B cell (primary cell): ENCODE measurements around the gene ITGA6. TPM values are rescaled to one million over a fixed set of nuclear protein-coding genes. Genes with fewer than 3 reads are reported as not detected.

Experiments used
- ATAC-seq: fragments of 200-7000 bp; cut with Tn5 transposase; one replicate; pipeline ENCODE4 v1.10.0; 2021; ENCODE audit warnings: low read depth, mild to moderate bottlenecking, moderate number of reproducible peaks, moderate library complexity
- CTCF ChIA-PET: fragments of 350-600 bp; sonication (Branson Sonifier 250); formaldehyde crosslinking; loops from one replicate; lab custom pipeline; 2021; ENCODE audit warnings: antibody characterized with exemption, inconsistent platforms; lab: Charles Lee
- POLR2A ChIA-PET: fragments of 350-600 bp; sonication (Branson Sonifier 250); formaldehyde crosslinking; loops from one replicate; lab custom pipeline; 2021; ENCODE audit warnings: antibody characterized with exemption; lab: Charles Lee
- DNase-seq: peaks from one replicate; pipeline ENCODE4 v3.0.0; 2013
- H2AFZ ChIP-seq: 2 replicates; pipeline ENCODE4 v1.6.1; 2012; ENCODE audit warnings: mild to moderate bottlenecking, low read depth, low read length; ENCODE audit not compliant: insufficient read depth, poor library complexity, severe bottlenecking
- H3K27ac ChIP-seq, 2 donors: 1 replicate in 1 of 2; 2 replicates in 1 of 2; pipeline ENCODE4 v1.5.1; 2012 to 2013; ENCODE audit warnings: low read length in 2 of 2, mild to moderate bottlenecking in 2 of 2, moderate library complexity in 1 of 2
- H3K27me3 ChIP-seq, 4 experiments: fragments of 200-600 bp in 1 of 4; sonication (generic) in 1 of 4; replicated peaks in 1 of 4; 1 replicate in 2 of 4; 2 replicates in 2 of 4; pipeline versions ENCODE4 v1.6.1 to v1.7.0; 2013 to 2016; ENCODE audit warnings: low read length in 3 of 4, mild to moderate bottlenecking in 2 of 4, mixed read lengths in 1 of 4, moderate library complexity in 1 of 4; ENCODE audit not compliant: insufficient read depth in 4 of 4, control insufficient read depth in 3 of 4; ENCODE audit errors: control extremely low read depth in 1 of 4
- H3K36me3 ChIP-seq, 2 experiments: replicated peaks in 1 of 2; 1 replicate in 1 of 2; 2 replicates in 1 of 2; pipeline versions ENCODE4 v1.6.1 to v1.7.1; 2013; ENCODE audit warnings: low read length in 1 of 2; ENCODE audit not compliant: insufficient read depth in 2 of 2, control insufficient read depth in 1 of 2; ENCODE audit errors: control extremely low read depth in 1 of 2, extremely low read depth in 1 of 2
- H3K4me1 ChIP-seq, 2 donors: fragments of 200-600 bp in 1 of 2; sonication (generic) in 1 of 2; 1 replicate in 1 of 2; 2 replicates in 1 of 2; pipeline versions ENCODE4 v1.5.1 to v1.6.1; 2013 to 2017; ENCODE audit warnings: low read length in 2 of 2; ENCODE audit not compliant: control insufficient read depth in 2 of 2, insufficient read depth in 2 of 2
- H3K4me2 ChIP-seq: replicated peaks from 2 replicates; pipeline ENCODE3; 2012; ENCODE audit warnings: mild to moderate bottlenecking, low read depth, low read length; ENCODE audit not compliant: poor library complexity, severe bottlenecking
- H3K4me3 ChIP-seq, 5 experiments: fragments of 200-600 bp in 1 of 5; sonication (generic) in 1 of 5; 1 replicate in 3 of 5; 2 replicates in 2 of 5; pipeline versions ENCODE4 v1.5.1 to v1.7.0; 2011 to 2016; ENCODE audit warnings: low read length in 4 of 5, mild to moderate bottlenecking in 4 of 5, low read depth in 2 of 5, control low read depth in 1 of 5, moderate library complexity in 1 of 5; ENCODE audit not compliant: insufficient read depth in 1 of 5; ENCODE audit errors: control extremely low read depth in 1 of 5, extremely low read depth in 1 of 5
- H3K79me2 ChIP-seq: fragments of 200-600 bp; sonication (generic); one replicate; pipeline ENCODE4 v1.6.0; 2016; ENCODE audit warnings: low read length; ENCODE audit not compliant: control insufficient read depth, insufficient read depth
- H3K9ac ChIP-seq: fragments of 200-600 bp; sonication (generic); 2 replicates; pipeline ENCODE4 v1.6.1; 2017; ENCODE audit warnings: mild to moderate bottlenecking, low read length, moderate library complexity
- H3K9me3 ChIP-seq, 3 donors: one replicate each; pipeline versions ENCODE4 v1.6.1 to v1.7.1; 2013; ENCODE audit warnings: low read length in 2 of 3; ENCODE audit not compliant: control insufficient read depth in 2 of 3, insufficient read depth in 1 of 3; ENCODE audit errors: control extremely low read depth in 1 of 3
- H4K20me1 ChIP-seq: 2 replicates; pipeline ENCODE4 v1.6.0; 2012; ENCODE audit warnings: mild to moderate bottlenecking, low read length; ENCODE audit not compliant: insufficient read depth, control insufficient read depth, poor library complexity, severe bottlenecking
- H3K27ac Mint-ChIP-seq: one replicate; pipeline ENCODE4 v1.8.0; 2021; ENCODE audit warnings: mixed read lengths
- H3K27me3 Mint-ChIP-seq: one replicate; pipeline ENCODE4 v1.8.0; 2021; ENCODE audit warnings: mixed read lengths
- H3K4me1 Mint-ChIP-seq: one replicate; pipeline ENCODE4 v1.8.0; 2021; ENCODE audit warnings: mixed read lengths
- H3K4me3 Mint-ChIP-seq: one replicate; pipeline ENCODE4 v1.8.0; 2021; ENCODE audit warnings: mixed read lengths
- H3K9me3 Mint-ChIP-seq: one replicate; pipeline ENCODE4 v1.8.0; 2022; ENCODE audit warnings: mixed read lengths; ENCODE audit not compliant: insufficient read depth
- EZH2 ChIP-seq: IDR thresholded peaks from 2 replicates; pipeline ENCODE4 v1.6.1; 2012; ENCODE audit warnings: borderline replicate concordance, low read depth, mild to moderate bottlenecking, moderate library complexity, low read length; ENCODE audit not compliant: insufficient read depth, poor library complexity, severe bottlenecking
- WGBS: methylation state at CpG from one replicate; pipeline ENCODE4 v1.1.5; 2013; ENCODE audit warnings: missing lambda C conversion rate; ENCODE audit not compliant: insufficient coverage; 5-methylcytosine and 5-hydroxymethylcytosine counted together
- intact Hi-C: fragments of 100-400 bp; cut with micrococcal nuclease; formaldehyde crosslinking; loops from one replicate; pipeline ENCODE4 v1.10.0; 2022
- polyA minus RNA-seq: library from RNA; depleted of rRNA, polyadenylated mRNA; stranded (reverse); fragments of >200 nt; gene quantifications from 2 replicates; pipeline ENCODE4 v1.2.3, GENCODE V29; 2012
- polyA plus RNA-seq: library from polyadenylated mRNA; depleted of rRNA; stranded (reverse); fragments of >200 nt; gene quantifications from 2 replicates; pipeline ENCODE4 v1.2.3, GENCODE V29; 2012
- total RNA-seq, 2 donors: library from RNA; stranded (reverse); fragments of 120-200 nt in 1 of 2; gene quantifications; 1 replicate in 1 of 2; 2 replicates in 1 of 2; pipeline versions ENCODE4 v1.2.3 to v1.2.4, GENCODE V29; 2013 to 2022
- TF ChIP-seq, protein P1 (sequence below): fragments of 200-600 bp; IDR thresholded peaks from one replicate; pipeline ENCODE4 v1.8.0; 2022; ENCODE audit warnings: antibody characterized with exemption, mild to moderate bottlenecking

Gene ITGA6
- 0.17 and 0.24 TPM in 2 replicates for total RNA-seq
- 3.6 TPM for total RNA-seq (2013)
- 0.98 and 1.5 TPM in 2 replicates for polyA plus RNA-seq
- polyA minus RNA-seq: 0.77 and 3.1 TPM in 2 replicates

DNA sequence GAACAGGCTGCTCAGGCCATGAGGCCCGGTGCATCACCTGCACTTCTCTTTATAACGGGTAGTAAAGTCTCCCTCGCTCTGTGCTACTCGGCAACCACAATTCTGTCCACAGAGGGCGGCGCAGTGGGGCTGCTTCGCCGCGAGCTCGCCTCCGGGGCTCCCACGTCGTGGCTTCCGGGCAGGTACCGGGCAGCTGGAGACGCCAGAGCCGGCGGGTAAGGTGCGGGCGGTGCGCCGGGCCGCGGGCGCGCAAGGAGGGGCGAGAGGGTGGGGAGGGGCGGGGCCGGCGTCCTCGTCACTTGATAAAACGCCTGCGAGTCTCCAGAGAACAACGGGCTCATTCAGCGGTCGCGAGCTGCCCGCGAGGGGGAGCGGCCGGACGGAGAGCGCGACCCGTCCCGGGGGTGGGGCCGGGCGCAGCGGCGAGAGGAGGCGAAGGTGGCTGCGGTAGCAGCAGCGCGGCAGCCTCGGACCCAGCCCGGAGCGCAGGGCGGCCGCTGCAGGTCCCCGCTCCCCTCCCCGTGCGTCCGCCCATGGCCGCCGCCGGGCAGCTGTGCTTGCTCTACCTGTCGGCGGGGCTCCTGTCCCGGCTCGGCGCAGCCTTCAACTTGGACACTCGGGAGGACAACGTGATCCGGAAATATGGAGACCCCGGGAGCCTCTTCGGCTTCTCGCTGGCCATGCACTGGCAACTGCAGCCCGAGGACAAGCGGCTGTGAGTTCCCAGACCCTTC, at the start of gene ITGA6:
ITGA6 (plus strand) TSS at position 331 of the 734 bp plus-strand sequence.
- intact Hi-C loops: loop anchor here (5.0 kb wide), 1 partner anchor 35 kb away; no protein-coding TSS in a partner anchor
- Mint-ChIP-seq H3K4me3 (peak within 1 kb of the TSS; percentile 86), H3K4me1 (peaks cover 14% of the 10 kb centered on the region), H3K27ac (no peak within 1 kb of the TSS), H3K9me3 (no peaks in the 10 kb centered on the region), H3K27me3 (peaks cover 79% of the 10 kb centered on the region)
- Histone ChIP-seq H3K4me1 (peaks cover 18 to 20% of the 10 kb centered on the region in 2 donors), H3K79me2 (no peaks in the 10 kb centered on the region), H3K27me3 (peaks cover 0 to 58% (median 44%) of the 10 kb centered on the region in 4 experiments), H3K27ac (no peak within 1 kb of the TSS), H3K4me2 (peak within 1 kb of the TSS; percentile 96), H2AFZ (peak within 1 kb of the TSS; percentile 72), H3K9ac (peak within 1 kb of the TSS; percentile 65), H3K36me3 (no peaks in the 10 kb centered on the region), H3K4me3 (peak within 1 kb of the TSS; percentile 35 to 63 (median 53)), H4K20me1 (no peaks in the 10 kb centered on the region), H3K9me3 (peaks cover 0 to 5% (median 0%) of the 10 kb centered on the region in 3 donors)
- no peak for TF ChIP-seq EZH2
- TF ChIP-seq, protein P1, sequence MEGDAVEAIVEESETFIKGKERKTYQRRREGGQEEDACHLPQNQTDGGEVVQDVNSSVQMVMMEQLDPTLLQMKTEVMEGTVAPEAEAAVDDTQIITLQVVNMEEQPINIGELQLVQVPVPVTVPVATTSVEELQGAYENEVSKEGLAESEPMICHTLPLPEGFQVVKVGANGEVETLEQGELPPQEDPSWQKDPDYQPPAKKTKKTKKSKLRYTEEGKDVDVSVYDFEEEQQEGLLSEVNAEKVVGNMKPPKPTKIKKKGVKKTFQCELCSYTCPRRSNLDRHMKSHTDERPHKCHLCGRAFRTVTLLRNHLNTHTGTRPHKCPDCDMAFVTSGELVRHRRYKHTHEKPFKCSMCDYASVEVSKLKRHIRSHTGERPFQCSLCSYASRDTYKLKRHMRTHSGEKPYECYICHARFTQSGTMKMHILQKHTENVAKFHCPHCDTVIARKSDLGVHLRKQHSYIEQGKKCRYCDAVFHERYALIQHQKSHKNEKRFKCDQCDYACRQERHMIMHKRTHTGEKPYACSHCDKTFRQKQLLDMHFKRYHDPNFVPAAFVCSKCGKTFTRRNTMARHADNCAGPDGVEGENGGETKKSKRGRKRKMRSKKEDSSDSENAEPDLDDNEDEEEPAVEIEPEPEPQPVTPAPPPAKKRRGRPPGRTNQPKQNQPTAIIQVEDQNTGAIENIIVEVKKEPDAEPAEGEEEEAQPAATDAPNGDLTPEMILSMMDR: no peak
- ChIA-PET POLR2A (no interaction called here), CTCF (interaction anchor here (1.2 to 2.4 kb wide), 2 partner anchors 9 to 34 kb away, joined by 4 to 10 read pairs; no protein-coding TSS in a partner anchor)
- DNase-seq: peak; percentile 65
- under 1% methylated on average over 79 of the region's 79 CpGs for WGBS
- peak; percentile 64 for ATAC-seq
